A549 treated with RU486 at 1 μM for 4 hours (cell line): ENCODE results near the gene HSF2BP. TPM values are rescaled to one million over a fixed set of nuclear protein-coding genes. Genes with fewer than 3 reads are reported as not detected.

Source experiments
- total RNA-seq: library from RNA; stranded (reverse); fragments of 200-300 nt; extraction: Qiagen RNA extraction; gene quantifications from 5 replicates; pipeline ENCODE4 v1.2.3, GENCODE V29; 2022; ENCODE audit warnings: low read depth

Gene HSF2BP
- 1.6 to 2.5 TPM (median 2.0 TPM) in 5 replicates for total RNA-seq

DNA sequence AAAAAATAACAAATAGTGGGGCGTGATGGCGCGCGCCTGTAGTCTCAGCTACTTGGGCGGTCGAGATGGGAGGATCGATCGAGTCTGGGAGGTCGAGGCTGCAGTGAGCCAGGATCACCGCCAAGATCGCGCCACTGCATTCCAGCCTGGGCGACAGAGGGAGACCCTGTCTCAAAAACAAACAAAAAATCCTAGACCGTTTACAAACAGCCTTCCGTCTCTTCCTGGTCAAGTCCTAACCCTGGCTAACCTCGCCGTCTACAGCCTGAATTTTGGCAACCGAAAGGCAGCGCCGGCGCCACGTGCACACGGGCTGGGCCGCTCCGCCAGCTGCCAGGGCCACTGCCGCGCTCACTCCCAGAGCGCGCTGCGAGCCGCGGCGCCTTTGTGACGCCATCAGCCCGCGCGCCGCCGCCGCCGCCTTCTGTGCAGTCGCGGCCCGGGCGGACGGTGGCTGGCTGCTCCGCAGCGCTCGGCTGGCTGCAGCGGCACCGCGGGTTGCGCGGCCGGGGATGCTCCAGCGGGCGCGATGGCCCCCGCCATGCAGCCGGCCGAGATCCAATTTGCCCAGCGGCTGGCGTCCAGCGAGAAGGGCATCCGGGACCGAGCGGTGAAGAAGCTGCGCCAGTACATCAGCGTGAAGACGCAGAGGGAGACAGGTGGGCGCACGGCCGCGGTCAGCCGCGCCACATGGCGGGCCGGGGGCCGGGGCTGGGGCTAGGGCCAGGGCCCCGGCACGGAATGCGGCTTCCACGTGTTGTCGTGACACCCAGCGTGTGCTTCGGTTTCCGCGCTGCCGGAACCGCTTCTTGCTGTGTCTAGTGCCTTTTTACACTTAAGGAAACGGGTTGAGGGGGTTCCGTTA lies at the start of gene HSF2BP, which contains the start of gene RRP1B:
Gene HSF2BP (minus strand): TSS at position 353 of the 865 bp plus-strand sequence. CDS start 1,392 bp downstream, outside the sequence.
Gene RRP1B (plus strand): TSS at position 425 of the 865 bp plus-strand sequence. CDS start 105 bp downstream, at position 530.

Other genes starting within 250 kb of the HSF2BP start
- 3.0 to 22.2 TPM (median 19.6 TPM) in 5 replicates for gene SIK1, start 232.4 kb downstream of the HSF2BP start, total RNA-seq
- gene RRP1B, start 72 bp upstream of the HSF2BP start, total RNA-seq, result 30.3 to 38.9 TPM (median 37.8 TPM) in 5 replicates
- 197 to 323 TPM (median 270 TPM) in 5 replicates for gene PDXK, start 59.6 kb upstream of the HSF2BP start, total RNA-seq
- 84.3 to 113 TPM (median 94.2 TPM) in 5 replicates for gene CSTB, start 116.8 kb upstream of the HSF2BP start, total RNA-seq
- 32.3 to 45.0 TPM (median 36.6 TPM) in 5 replicates for gene RRP1, start 130.1 kb upstream of the HSF2BP start, total RNA-seq
- gene AGPAT3, start 205.7 kb upstream of the HSF2BP start, total RNA-seq, result 18.5 to 24.2 TPM (median 19.5 TPM) in 5 replicates